H9 (cell line): ENCODE results near the gene POGLUT2. TPM values are rescaled to one million over a fixed set of nuclear protein-coding genes. Genes with fewer than 3 reads are reported as not detected.

Experiments
- DNase-seq: peaks from one replicate; pipeline ENCODE4 v3.0.0-alpha.2; 2017
- H2AFZ ChIP-seq: one replicate; pipeline ENCODE4 v1.6.1; 2013; ENCODE audit warnings: mild to moderate bottlenecking, low read length, control low read depth, moderate library complexity
- H2AK5ac ChIP-seq: 2 replicates; pipeline ENCODE4 v1.6.1; 2013; ENCODE audit warnings: low read length, control low read depth, mixed read lengths; ENCODE audit not compliant: insufficient read length
- H2BK120ac ChIP-seq: one replicate; pipeline ENCODE4 v1.6.1; 2013; ENCODE audit warnings: low read depth, mild to moderate bottlenecking, low read length, control low read depth, inconsistent platforms; ENCODE audit not compliant: poor library complexity, severe bottlenecking
- H2BK12ac ChIP-seq: 2 replicates; pipeline ENCODE4 v1.6.1; 2013; ENCODE audit warnings: low read length, control low read depth, mixed read lengths, low read depth; ENCODE audit not compliant: insufficient read length
- H2BK15ac ChIP-seq: 2 replicates; pipeline ENCODE4 v1.6.1; 2013; ENCODE audit warnings: low read depth, low read length, control low read depth
- H2BK20ac ChIP-seq: one replicate; pipeline ENCODE4 v1.6.1; 2013; ENCODE audit warnings: low read depth, mild to moderate bottlenecking, low read length, control low read depth, inconsistent platforms; ENCODE audit not compliant: poor library complexity, severe bottlenecking
- H2BK5ac ChIP-seq: 2 replicates; pipeline ENCODE4 v1.6.1; 2013; ENCODE audit warnings: low read length, control low read depth, mixed read lengths; ENCODE audit not compliant: insufficient read length
- H3K14ac ChIP-seq: 2 replicates; pipeline ENCODE4 v1.6.1; 2013; ENCODE audit warnings: low read length, control low read depth; ENCODE audit not compliant: insufficient read depth
- H3K18ac ChIP-seq: 2 replicates; pipeline ENCODE4 v1.6.1; 2013; ENCODE audit warnings: low read depth, mild to moderate bottlenecking, mixed read lengths, low read length, control low read depth; ENCODE audit not compliant: insufficient read length
- H3K23ac ChIP-seq: 2 replicates; pipeline ENCODE4 v1.6.1; 2013; ENCODE audit warnings: low read length, control low read depth, mixed read lengths, low read depth; ENCODE audit not compliant: insufficient read length
- H3K23me2 ChIP-seq: 2 replicates; pipeline ENCODE4 v1.6.1; 2013; ENCODE audit warnings: low read depth, mild to moderate bottlenecking, mixed read lengths, low read length, control low read depth; ENCODE audit not compliant: insufficient read length, poor library complexity, severe bottlenecking
- H3K27ac ChIP-seq: 2 replicates; pipeline ENCODE4 v1.5.1; 2013; ENCODE audit warnings: low read length, control low read depth, mixed read lengths, low read depth; ENCODE audit not compliant: insufficient read length
- H3K27me3 ChIP-seq: 2 replicates; pipeline ENCODE4 v1.6.1; 2013; ENCODE audit warnings: low read length, control low read depth, inconsistent platforms; ENCODE audit not compliant: insufficient read depth
- H3K4ac ChIP-seq: 2 replicates; pipeline ENCODE4 v1.6.1; 2013; ENCODE audit warnings: low read depth, mild to moderate bottlenecking, control low read depth, inconsistent platforms, low read length, moderate library complexity
- H3K4me1 ChIP-seq: 2 replicates; pipeline ENCODE4 v1.6.1; 2013; ENCODE audit warnings: low read length, control low read depth, inconsistent platforms; ENCODE audit not compliant: insufficient read depth
- H3K4me2 ChIP-seq: 2 replicates; pipeline ENCODE4 v1.6.1; 2013; ENCODE audit warnings: low read length, control low read depth, mixed read lengths; ENCODE audit not compliant: insufficient read length, insufficient read depth
- H3K56ac ChIP-seq: 2 replicates; pipeline ENCODE4 v1.6.1; 2013; ENCODE audit warnings: low read depth, mild to moderate bottlenecking, mixed read lengths, low read length, control low read depth; ENCODE audit not compliant: insufficient read length
- H3K79me1 ChIP-seq: 2 replicates; pipeline ENCODE4 v1.6.1; 2013; ENCODE audit warnings: low read depth, mild to moderate bottlenecking, moderate library complexity, low read length, control low read depth, inconsistent platforms; ENCODE audit not compliant: insufficient read depth, poor library complexity, severe bottlenecking
- H3K79me2 ChIP-seq: 2 replicates; pipeline ENCODE4 v1.6.1; 2013; ENCODE audit warnings: low read length, control low read depth, inconsistent platforms; ENCODE audit not compliant: insufficient read depth
- H3K9ac ChIP-seq: 2 replicates; pipeline ENCODE4 v1.6.1; 2013; ENCODE audit warnings: low read length, control low read depth, mixed read lengths; ENCODE audit not compliant: insufficient read length; ENCODE audit errors: extremely low read depth
- H3K9me3 ChIP-seq: one replicate; pipeline ENCODE4 v1.6.1; 2013; ENCODE audit warnings: low read depth, low read length, inconsistent platforms; ENCODE audit not compliant: control insufficient read depth
- H3T11ph ChIP-seq: one replicate; pipeline ENCODE4 v1.6.1; 2013; ENCODE audit warnings: mild to moderate bottlenecking, low read length, control low read depth, inconsistent platforms
- H4K20me1 ChIP-seq: one replicate; pipeline ENCODE4 v1.6.1; 2013; ENCODE audit not compliant: control insufficient read depth, insufficient read length, insufficient read depth
- H4K5ac ChIP-seq: 2 replicates; pipeline ENCODE4 v1.6.1; 2013; ENCODE audit warnings: low read depth, mild to moderate bottlenecking, mixed read lengths, low read length, control low read depth; ENCODE audit not compliant: insufficient read length
- H4K8ac ChIP-seq: replicated peaks from 2 replicates; pipeline ENCODE4 v1.6.1; 2013; ENCODE audit warnings: low read length, control low read depth, mixed read lengths, low read depth; ENCODE audit not compliant: insufficient read length
- H4K91ac ChIP-seq: 2 replicates; pipeline ENCODE4 v1.6.1; 2013; ENCODE audit warnings: low read depth, mild to moderate bottlenecking, moderate library complexity, mixed read lengths, low read length, control low read depth; ENCODE audit not compliant: insufficient read length
- H3K27ac Mint-ChIP-seq, 3 experiments: 2 replicates in 2 of 3; 3 replicates in 1 of 3; pipeline ENCODE4 v1.8.0; 2020 to 2021; ENCODE audit warnings: mixed read lengths in 3 of 3, mild to moderate bottlenecking in 1 of 3, moderate library complexity in 1 of 3
- H3K27me3 Mint-ChIP-seq: 2 replicates; pipeline ENCODE4 v1.8.0; 2021; ENCODE audit warnings: low read depth, mild to moderate bottlenecking, moderate library complexity, mixed read lengths
- H3K36me3 Mint-ChIP-seq, 3 experiments: 2 replicates in 2 of 3; 3 replicates in 1 of 3; pipeline ENCODE4 v1.8.0; 2020 to 2021; ENCODE audit warnings: low read depth in 3 of 3, mixed read lengths in 3 of 3; ENCODE audit not compliant: insufficient read depth in 1 of 3
- H3K4me1 Mint-ChIP-seq, 2 experiments: 2 replicates each; pipeline ENCODE4 v1.8.0; 2020; ENCODE audit warnings: mixed read lengths in 2 of 2
- H3K4me3 Mint-ChIP-seq, 2 experiments: 2 replicates in 1 of 2; 3 replicates in 1 of 2; pipeline ENCODE4 v1.8.0; 2020 to 2021; ENCODE audit warnings: mild to moderate bottlenecking in 2 of 2, mixed read lengths in 2 of 2, moderate library complexity in 1 of 2
- H3K9me3 Mint-ChIP-seq, 2 experiments: 2 replicates in 1 of 2; 3 replicates in 1 of 2; pipeline ENCODE4 v1.8.0; 2020; ENCODE audit warnings: mild to moderate bottlenecking in 2 of 2, mixed read lengths in 2 of 2, moderate library complexity in 1 of 2
- WGBS: extraction: QIAGEN DNeasy Blood & Tissue Kit; methylation state at CpG from one replicate; pipeline ENCODE4 v1.1.7; 2013; ENCODE audit warnings: missing lambda C conversion rate, low lambda C conversion rate, mixed read lengths; ENCODE audit not compliant: insufficient read length; ENCODE audit errors: extremely low coverage; 5-methylcytosine and 5-hydroxymethylcytosine counted together
- total RNA-seq: library from RNA; stranded (reverse); gene quantifications from 2 replicates; pipeline ENCODE4 v1.2.1, GENCODE V29; 2021
- TF ChIP-seq, protein P1 (sequence below): fragments of 200-600 bp; sonication (generic); conservative IDR thresholded peaks from 3 replicates; pipeline ENCODE4 v1.8.0; 2021; ENCODE audit warnings: antibody characterized with exemption, mild to moderate bottlenecking

POGLUT2 gene
- total RNA-seq, 1 experiment from 2014 or later = 23.5 TPM

DNA sequence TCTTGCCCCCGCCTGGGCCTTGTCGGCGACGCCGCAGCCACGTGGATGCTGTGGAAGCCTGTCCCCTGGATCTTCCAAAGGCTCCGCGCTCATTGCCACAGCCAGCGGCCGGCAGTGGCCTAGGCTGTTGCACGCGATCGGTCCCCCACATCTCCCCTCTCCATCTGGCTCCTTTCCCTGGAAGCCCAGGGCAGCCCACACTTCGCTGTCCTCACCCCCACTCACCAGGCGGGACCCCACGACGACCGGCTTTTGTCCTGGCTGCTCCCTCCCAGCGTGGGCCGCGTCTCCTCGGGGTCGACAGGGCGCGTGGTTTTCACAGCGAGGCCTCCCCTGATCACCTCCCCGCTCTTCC, 24.6 kb downstream of the POGLUT2 start:
- Histone ChIP-seq H3K14ac (peak overlapping the region; percentile 42; the same call in 1 of the 2 replicates), H3K4me2 (peak overlapping the region; percentile 87), H4K91ac (no peak overlapping the region), H3K9ac (no peak overlapping the region), H2BK120ac (no peak overlapping the region), H3K4me1 (peaks cover 2% of the 10 kb centered on the region; the same call in 1 of the 2 replicates), H3K56ac (no peak overlapping the region), H3K79me1 (no peaks in the 10 kb centered on the region), H3K23ac (no peak overlapping the region), H3K79me2 (no peaks in the 10 kb centered on the region), H2AFZ (no peak overlapping the region), H3K23me2 (peaks cover 5% of the 10 kb centered on the region), H2BK20ac (no peak overlapping the region), H2BK12ac (no peak overlapping the region), H4K20me1 (no peaks in the 10 kb centered on the region), H4K5ac (no peak overlapping the region), H3K9me3 (no peaks in the 10 kb centered on the region), H4K8ac (no peak overlapping the region), H2BK5ac (no peak overlapping the region), H3T11ph (no peak overlapping the region), H3K27me3 (no peaks in the 10 kb centered on the region; the same call in 1 of the 2 replicates), H3K18ac (peak overlapping the region; percentile 1), H2BK15ac (no peak overlapping the region), H2AK5ac (no peak overlapping the region), H3K4ac (no peak overlapping the region), H3K27ac (no peak overlapping the region)
- TF ChIP-seq, protein P1, sequence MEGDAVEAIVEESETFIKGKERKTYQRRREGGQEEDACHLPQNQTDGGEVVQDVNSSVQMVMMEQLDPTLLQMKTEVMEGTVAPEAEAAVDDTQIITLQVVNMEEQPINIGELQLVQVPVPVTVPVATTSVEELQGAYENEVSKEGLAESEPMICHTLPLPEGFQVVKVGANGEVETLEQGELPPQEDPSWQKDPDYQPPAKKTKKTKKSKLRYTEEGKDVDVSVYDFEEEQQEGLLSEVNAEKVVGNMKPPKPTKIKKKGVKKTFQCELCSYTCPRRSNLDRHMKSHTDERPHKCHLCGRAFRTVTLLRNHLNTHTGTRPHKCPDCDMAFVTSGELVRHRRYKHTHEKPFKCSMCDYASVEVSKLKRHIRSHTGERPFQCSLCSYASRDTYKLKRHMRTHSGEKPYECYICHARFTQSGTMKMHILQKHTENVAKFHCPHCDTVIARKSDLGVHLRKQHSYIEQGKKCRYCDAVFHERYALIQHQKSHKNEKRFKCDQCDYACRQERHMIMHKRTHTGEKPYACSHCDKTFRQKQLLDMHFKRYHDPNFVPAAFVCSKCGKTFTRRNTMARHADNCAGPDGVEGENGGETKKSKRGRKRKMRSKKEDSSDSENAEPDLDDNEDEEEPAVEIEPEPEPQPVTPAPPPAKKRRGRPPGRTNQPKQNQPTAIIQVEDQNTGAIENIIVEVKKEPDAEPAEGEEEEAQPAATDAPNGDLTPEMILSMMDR = no peak
- Mint-ChIP-seq H3K4me1 (peaks cover 10 to 14% of the 10 kb centered on the region in 2 experiments), H3K27ac (peak overlapping the region; percentile 8 to 71 (median 45); a peak in 3 of 7 replicates), H3K9me3 (peaks cover 0 to 2% of the 10 kb centered on the region in 2 experiments; a peak in 1 of 5 replicates), H3K27me3 (peaks cover 9% of the 10 kb centered on the region), H3K36me3 (peaks cover 0 to 3% (median 0%) of the 10 kb centered on the region in 3 experiments; a peak in 2 of 7 replicates), H3K4me3 (peak overlapping the region; percentile 82 to 83)
- WGBS = no CpG with 5 or more reads among the region's 27 CpGs
- no peak for DNase-seq
